MM.1S (cell line): Measurements from ENCODE around the gene PSTPIP1.

Experiments
- DNase-seq: peaks from one replicate; pipeline ENCODE4 v3.0.0-alpha.2; 2015
- H2AFZ ChIP-seq: fragments of 300-600 bp; sonication (generic); 2 replicates; pipeline ENCODE4 v1.6.0; 2016; ENCODE audit warnings: antibody characterized with exemption, low read length
- H3F3A ChIP-seq: fragments of 300-600 bp; sonication (generic); 2 replicates; pipeline ENCODE4 v1.6.1; 2016; ENCODE audit warnings: mild to moderate bottlenecking, antibody characterized with exemption, low read length, moderate library complexity, mixed read lengths; ENCODE audit not compliant: insufficient read depth
- H3K27ac ChIP-seq: fragments of 300-600 bp; sonication (generic); 2 replicates; pipeline ENCODE4 v1.5.1; 2016; ENCODE audit warnings: mild to moderate bottlenecking, low read length
- H3K27me3 ChIP-seq: fragments of 300-600 bp; sonication (generic); replicated peaks from 2 replicates; pipeline ENCODE4 v1.6.0; 2016; ENCODE audit warnings: low read length; ENCODE audit not compliant: insufficient read depth
- H3K36me3 ChIP-seq: fragments of 300-600 bp; sonication (generic); replicated peaks from 2 replicates; pipeline ENCODE4 v1.6.1; 2016; ENCODE audit warnings: mild to moderate bottlenecking, low read length, mixed read lengths; ENCODE audit not compliant: insufficient read depth
- H3K4me1 ChIP-seq: fragments of 300-600 bp; sonication (generic); 2 replicates; pipeline ENCODE4 v1.6.1; 2016; ENCODE audit warnings: low read length, mixed read lengths
- H3K4me2 ChIP-seq: fragments of 300-600 bp; sonication (generic); 2 replicates; pipeline ENCODE4 v1.6.0; 2016; ENCODE audit warnings: low read depth, low read length
- H3K4me3 ChIP-seq: fragments of 300-600 bp; sonication (generic); 2 replicates; pipeline ENCODE4 v1.5.1; 2016; ENCODE audit warnings: low read length, mixed read lengths
- H3K79me2 ChIP-seq: fragments of 300-600 bp; sonication (generic); 2 replicates; pipeline ENCODE4 v1.6.1; 2016; ENCODE audit warnings: mixed run types, low read length, mixed read lengths
- H3K9ac ChIP-seq: fragments of 300-600 bp; sonication (generic); 2 replicates; pipeline ENCODE4 v1.6.1; 2016; ENCODE audit warnings: low read length, mixed read lengths
- H3K9me2 ChIP-seq: fragments of 300-600 bp; sonication (generic); replicated peaks from 2 replicates; pipeline ENCODE4 v1.6.1; 2016; ENCODE audit warnings: mild to moderate bottlenecking, low read length, mixed read lengths; ENCODE audit not compliant: insufficient read depth
- H3K9me3 ChIP-seq: fragments of 300-600 bp; sonication (generic); replicated peaks from 2 replicates; pipeline ENCODE4 v1.6.1; 2016; ENCODE audit warnings: mild to moderate bottlenecking, low read length, mixed read lengths; ENCODE audit not compliant: insufficient read depth
- H4K20me1 ChIP-seq: fragments of 300-600 bp; sonication (generic); 2 replicates; pipeline ENCODE4 v1.6.1; 2016; ENCODE audit warnings: mild to moderate bottlenecking, low read length, moderate library complexity, mixed read lengths; ENCODE audit not compliant: insufficient read depth
- EZH2 ChIP-seq: fragments of 300-600 bp; sonication (generic); optimal IDR thresholded peaks from 2 replicates; pipeline ENCODE3; 2017; ENCODE audit warnings: low read depth, mild to moderate bottlenecking, antibody characterized with exemption, low read length, mixed read lengths
- EZH2phosphoT487 ChIP-seq: fragments of 300-600 bp; sonication (generic); IDR thresholded peaks from 2 replicates; pipeline ENCODE4 v1.6.1; 2018; ENCODE audit warnings: antibody characterized with exemption, low read length
- TF ChIP-seq, protein P1 (sequence below): fragments of 300-600 bp; sonication (generic); IDR thresholded peaks from 2 replicates; pipeline ENCODE4 v1.5.1; 2016; ENCODE audit warnings: antibody characterized with exemption, low read length, mixed read lengths

The PSTPIP1 gene

DNA sequence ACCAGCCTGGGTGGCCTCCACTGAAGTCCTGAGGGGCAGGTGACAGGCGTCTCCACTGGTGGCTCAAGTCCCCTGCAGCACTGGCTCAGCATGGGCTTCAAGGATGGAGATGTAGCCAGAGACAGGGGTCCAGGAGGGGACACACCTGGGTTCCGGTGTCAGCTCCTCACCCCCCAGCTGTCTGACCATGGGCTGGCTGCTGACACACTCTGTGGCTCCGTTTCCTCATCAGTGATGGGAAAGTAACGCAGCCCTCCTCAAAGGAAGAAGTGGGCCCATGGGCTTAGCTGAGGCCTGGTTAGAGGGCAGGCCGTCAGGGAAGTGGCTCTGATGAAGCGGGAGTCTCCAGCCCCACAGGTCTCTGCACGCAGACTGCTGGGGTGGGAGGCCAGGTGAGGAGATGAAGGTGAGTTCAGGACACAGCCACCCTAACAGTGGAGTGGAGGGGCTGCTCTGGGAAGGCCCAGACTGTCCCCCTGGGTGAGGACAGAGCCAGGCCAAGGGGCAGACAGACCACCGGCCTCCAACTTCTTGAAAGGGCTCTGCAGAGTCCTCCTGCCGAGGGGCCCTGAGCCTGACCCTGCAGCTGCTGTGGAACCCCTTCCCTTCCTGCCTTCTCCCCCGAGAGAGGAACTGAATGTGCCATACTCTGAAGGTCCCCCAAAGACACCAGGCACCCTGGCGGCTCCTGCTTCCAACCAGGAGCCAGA, 24.0 kb downstream of the PSTPIP1 start:
- Histone ChIP-seq H3K9ac (no peak overlapping the region), H3K9me2 (no peaks in the 10 kb centered on the region), H3K27ac (no peak overlapping the region), H3K27me3 (no peaks in the 10 kb centered on the region), H3K9me3 (no peaks in the 10 kb centered on the region), H4K20me1 (no peaks in the 10 kb centered on the region), H3F3A (0 out of 2 replicates have a peak, but pooled peaks cover 6% of the 10 kb centered on the region), H3K4me3 (no peak overlapping the region), H3K4me1 (peaks cover 25% of the 10 kb centered on the region), H3K4me2 (no peak overlapping the region), H3K36me3 (no peaks in the 10 kb centered on the region), H3K79me2 (no peaks in the 10 kb centered on the region), H2AFZ (no peak overlapping the region)
- no peak for DNase-seq
- TF ChIP-seq EZH2 (no peak), EZH2phosphoT487 (no peak)
- TF ChIP-seq, protein P1, sequence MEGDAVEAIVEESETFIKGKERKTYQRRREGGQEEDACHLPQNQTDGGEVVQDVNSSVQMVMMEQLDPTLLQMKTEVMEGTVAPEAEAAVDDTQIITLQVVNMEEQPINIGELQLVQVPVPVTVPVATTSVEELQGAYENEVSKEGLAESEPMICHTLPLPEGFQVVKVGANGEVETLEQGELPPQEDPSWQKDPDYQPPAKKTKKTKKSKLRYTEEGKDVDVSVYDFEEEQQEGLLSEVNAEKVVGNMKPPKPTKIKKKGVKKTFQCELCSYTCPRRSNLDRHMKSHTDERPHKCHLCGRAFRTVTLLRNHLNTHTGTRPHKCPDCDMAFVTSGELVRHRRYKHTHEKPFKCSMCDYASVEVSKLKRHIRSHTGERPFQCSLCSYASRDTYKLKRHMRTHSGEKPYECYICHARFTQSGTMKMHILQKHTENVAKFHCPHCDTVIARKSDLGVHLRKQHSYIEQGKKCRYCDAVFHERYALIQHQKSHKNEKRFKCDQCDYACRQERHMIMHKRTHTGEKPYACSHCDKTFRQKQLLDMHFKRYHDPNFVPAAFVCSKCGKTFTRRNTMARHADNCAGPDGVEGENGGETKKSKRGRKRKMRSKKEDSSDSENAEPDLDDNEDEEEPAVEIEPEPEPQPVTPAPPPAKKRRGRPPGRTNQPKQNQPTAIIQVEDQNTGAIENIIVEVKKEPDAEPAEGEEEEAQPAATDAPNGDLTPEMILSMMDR, result no peak

DNA sequence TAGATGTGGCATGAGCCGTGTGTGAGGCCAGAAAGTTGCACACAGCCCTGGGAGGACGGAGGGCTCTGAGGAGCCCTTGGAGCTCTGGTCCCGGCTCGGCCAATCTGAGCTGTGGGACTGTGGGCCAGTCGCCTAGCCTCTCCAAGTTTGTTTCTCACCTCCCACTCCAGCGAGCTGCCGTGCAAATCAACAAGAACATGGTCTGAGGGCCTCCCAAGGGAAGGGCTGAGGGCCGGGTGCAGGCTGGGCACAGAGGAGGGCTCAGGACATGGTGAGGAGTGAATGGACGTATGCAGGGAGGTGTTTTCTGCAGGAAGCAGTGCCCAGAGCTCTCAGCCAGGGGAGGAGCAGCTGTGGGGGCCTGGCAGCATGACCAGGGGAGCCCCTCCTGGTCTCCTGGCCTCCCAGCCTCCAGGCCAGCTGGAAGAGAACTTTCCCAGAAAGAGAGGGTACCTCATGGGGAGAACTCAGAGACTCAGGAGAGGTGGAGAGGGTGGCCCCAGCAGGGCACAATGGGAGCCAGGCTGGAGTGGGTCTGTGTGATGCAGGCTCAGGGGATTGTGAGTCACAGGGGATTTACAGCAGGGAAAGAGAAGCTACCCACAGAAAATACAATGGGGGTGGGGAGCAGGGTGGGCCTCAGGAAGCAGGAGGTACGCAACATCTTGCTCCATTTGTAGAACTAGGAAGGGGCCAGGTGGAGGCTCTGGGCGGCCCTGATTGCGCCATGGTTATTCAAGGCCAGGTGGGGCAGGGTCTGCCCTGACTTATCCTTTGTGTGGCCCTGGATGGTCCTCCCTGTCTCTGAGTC, 24.8 kb downstream of the PSTPIP1 start:
- H3K9me2 ChIP-seq, result no peaks in the 10 kb centered on the region
- H4K20me1 ChIP-seq, result no peaks in the 10 kb centered on the region
- no peaks in the 10 kb centered on the region for H3K27me3 ChIP-seq
- no peak overlapping the region for H2AFZ ChIP-seq
- no peak overlapping the region for H3K4me3 ChIP-seq
- DNase-seq, result no peak
- no peaks in the 10 kb centered on the region for H3K79me2 ChIP-seq
- peaks cover 25% of the 10 kb centered on the region for H3K4me1 ChIP-seq
- no peak overlapping the region for H3K27ac ChIP-seq
- H3K36me3 ChIP-seq, result no peaks in the 10 kb centered on the region
- TF ChIP-seq EZH2phosphoT487 (no peak), EZH2 (no peak)
- TF ChIP-seq, protein P1, result no peak
- no peak overlapping the region for H3K9ac ChIP-seq
- 0 out of 2 replicates have a peak, but pooled peaks cover 6% of the 10 kb centered on the region for H3F3A ChIP-seq
- H3K9me3 ChIP-seq, result no peaks in the 10 kb centered on the region
- no peak overlapping the region for H3K4me2 ChIP-seq

GRCh38 chr15:77020348-77021087, 25.6 kb downstream of the PSTPIP1 start:
- Histone ChIP-seq H3K79me2 (no peaks in the 10 kb centered on the region), H3K27ac (peak overlapping the region; percentile 56; the same call in 1 of the 2 replicates), H3K4me3 (no peak overlapping the region), H3K36me3 (no peaks in the 10 kb centered on the region), H4K20me1 (no peaks in the 10 kb centered on the region), H2AFZ (0 out of 2 replicates have a peak overlapping the region, but pooled peaks have one; percentile 8), H3F3A (0 out of 2 replicates have a peak, but pooled peaks cover 6% of the 10 kb centered on the region), H3K9ac (no peak overlapping the region), H3K27me3 (no peaks in the 10 kb centered on the region), H3K9me3 (no peaks in the 10 kb centered on the region), H3K9me2 (no peaks in the 10 kb centered on the region), H3K4me1 (peaks cover 25% of the 10 kb centered on the region), H3K4me2 (no peak overlapping the region)
- no peak for TF ChIP-seq EZH2phosphoT487
- no peak for DNase-seq
